Measurements from ENCODE around the gene FGF4.

GRCh38 chr11:69760319-69760718 is 14.8 kb downstream of the FGF4 start:
- TF ChIP-seq BHLHE40 (IDR thresholded peaks at IDR 0.05; ENCODE audit: borderline replicate concordance): no peak
- no peak for TF ChIP-seq FOXM1 (IDR thresholded peaks at IDR 0.05; ENCODE audit: borderline replicate concordance)
- no peak for TF ChIP-seq ARNT (IDR thresholded peaks at IDR 0.05)
- TF ChIP-seq LEF1 (IDR thresholded peaks at IDR 0.05; ENCODE audit: borderline replicate concordance): no peak
- no peak for TF ChIP-seq FOXK2 (IDR thresholded peaks at IDR 0.05)
- no peak for TF ChIP-seq NFRKB (IDR thresholded peaks at IDR 0.05)
- TF ChIP-seq SUZ12 (IDR thresholded peaks at IDR 0.05): no peak
- TF ChIP-seq TARDBP (IDR thresholded peaks at IDR 0.05): no peak
- TF ChIP-seq SP1 (IDR thresholded peaks at IDR 0.05): no peak

Data from HEK293T (cell line).